GM19025 (cell line): Measurements from ENCODE around the gene SH2D2A.
A peak's percentile ranks its signal among the peaks of the same experiment; 100 is the strongest.

Experiments
- ATAC-seq: cut with Tn5 transposase; IDR thresholded peaks from one replicate; pipeline ENCODE4 v1.9.1; 2021; ENCODE audit warnings: mild to moderate bottlenecking, low read depth, moderate library complexity; ENCODE audit not compliant: unreplicated experiment

SH2D2A gene

DNA sequence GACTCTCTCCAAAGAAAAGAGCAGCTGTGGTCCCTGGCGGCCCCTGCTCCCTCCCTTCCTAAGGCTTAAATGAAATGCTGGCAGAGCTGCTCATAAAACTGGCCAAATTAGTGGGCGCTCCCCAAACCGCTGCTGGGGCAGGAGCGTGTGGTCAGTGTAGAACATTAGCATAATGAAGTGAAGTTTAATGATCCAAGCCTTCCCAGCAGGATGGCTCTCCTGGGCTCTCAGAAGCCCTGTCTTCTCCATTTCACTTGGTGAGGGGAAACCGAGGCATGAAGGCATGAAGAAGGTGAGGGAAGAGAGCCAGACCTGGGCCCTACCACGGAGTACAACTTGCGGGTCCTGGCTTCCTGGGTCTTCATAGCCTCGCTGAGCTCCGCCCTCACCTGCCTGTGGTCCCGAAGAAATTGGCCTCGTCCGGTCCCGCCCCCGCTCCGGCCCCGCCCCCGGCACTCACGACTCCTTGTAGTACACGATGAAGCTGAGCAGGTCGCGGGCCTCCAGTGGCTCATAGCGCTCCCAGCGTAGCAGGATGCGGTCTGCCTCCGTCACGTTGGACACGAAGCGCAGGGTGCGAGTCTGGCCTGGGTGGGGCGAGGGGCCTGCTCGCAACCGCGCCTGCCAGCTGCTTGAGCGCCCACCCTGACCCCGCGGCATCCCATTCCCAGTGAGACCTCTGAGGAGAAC is 32.0 kb upstream of the SH2D2A start:
- ATAC-seq: no peak

DNA sequence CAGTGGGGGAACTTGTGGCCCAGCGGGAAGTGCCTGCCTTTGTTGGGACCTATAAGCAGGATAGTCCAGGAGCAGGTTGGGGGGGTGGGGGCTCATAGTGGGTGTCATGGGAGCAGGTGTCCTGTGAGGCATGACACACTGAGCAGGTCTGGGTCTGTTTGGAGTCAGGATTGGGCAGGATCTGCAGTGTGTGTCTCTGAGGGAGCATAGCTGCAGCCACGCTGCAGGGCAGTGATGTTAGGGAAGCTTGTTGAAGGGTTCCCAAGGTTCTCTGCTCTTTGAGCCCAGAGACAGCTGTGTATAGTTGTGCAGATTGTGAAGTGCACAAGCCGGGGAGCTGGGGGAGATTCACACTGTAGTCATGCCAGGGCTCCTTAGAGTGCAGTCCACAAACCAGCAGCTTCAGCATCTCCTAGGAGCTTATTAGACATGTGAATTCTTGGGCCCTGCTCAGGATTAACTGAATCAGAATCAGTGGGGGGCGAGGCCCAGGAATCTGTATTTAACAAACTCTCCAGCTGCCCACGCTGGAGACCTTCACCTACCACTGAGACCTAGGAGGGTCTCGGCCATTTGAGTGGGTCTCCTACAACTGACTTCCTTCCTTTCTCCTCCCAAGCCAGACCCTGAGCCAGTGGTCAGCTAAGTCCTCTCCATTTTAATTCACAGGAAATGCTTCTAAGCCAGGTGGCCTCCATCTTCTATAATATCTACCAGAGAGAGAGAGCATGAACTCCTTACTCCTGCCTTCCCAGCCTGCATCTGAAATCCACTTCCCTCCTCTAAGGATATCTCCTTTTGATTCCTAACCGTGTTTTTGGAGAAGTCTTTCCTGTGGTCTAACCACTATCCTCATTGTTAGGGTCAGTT is 31.2 kb upstream of the SH2D2A start:
- ATAC-seq: no peak

DNA sequence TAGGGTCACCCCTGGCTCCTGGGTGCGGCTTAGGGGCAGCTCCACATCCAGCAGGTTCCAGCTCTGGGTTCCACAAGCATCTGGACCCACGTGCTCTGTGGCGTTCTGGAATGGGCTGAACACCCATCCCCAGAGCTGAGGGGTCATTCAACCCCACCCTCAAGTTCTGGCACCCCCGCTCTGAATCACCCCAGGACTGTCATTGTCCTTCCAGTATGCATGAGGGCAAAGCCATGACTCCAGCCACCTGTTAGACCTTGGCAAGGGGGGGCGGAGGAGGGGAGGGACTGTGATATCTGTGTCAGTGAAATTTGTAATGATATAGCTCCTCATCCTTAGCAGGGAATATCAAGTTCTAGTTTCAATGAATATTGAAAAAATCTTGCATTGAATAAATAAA is 30.0 kb upstream of the SH2D2A start:
- no peak for ATAC-seq

DNA sequence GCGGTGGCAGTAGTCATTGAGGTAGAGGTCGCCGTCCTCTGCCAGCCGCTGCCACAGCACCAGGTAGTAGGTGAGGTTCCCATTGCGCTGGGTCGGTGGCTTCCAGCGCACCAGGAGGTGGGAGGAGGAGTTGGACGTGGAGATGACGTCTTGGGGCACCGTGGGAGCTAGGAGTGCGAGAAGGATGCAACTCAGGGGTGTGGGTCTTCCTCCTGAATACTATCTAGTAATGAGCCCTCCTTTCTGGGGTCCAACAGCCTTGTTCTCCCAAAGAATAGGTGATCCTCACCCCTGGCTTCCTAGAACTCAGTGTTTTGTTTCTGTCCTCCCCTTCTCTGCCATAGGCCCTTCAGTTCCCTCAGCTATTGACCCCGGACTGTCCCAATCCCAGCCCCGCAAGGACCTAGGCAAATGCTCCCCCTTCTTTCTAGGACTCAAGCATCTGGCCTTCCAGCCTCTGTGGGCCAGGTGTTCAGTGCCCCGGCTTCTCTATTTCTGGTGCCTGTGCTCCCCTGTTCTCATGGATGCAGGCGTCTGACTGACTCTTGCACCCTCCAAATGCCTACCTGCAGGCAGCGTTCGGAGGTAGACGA is 29.4 kb upstream of the SH2D2A start:
- no peak for ATAC-seq

DNA sequence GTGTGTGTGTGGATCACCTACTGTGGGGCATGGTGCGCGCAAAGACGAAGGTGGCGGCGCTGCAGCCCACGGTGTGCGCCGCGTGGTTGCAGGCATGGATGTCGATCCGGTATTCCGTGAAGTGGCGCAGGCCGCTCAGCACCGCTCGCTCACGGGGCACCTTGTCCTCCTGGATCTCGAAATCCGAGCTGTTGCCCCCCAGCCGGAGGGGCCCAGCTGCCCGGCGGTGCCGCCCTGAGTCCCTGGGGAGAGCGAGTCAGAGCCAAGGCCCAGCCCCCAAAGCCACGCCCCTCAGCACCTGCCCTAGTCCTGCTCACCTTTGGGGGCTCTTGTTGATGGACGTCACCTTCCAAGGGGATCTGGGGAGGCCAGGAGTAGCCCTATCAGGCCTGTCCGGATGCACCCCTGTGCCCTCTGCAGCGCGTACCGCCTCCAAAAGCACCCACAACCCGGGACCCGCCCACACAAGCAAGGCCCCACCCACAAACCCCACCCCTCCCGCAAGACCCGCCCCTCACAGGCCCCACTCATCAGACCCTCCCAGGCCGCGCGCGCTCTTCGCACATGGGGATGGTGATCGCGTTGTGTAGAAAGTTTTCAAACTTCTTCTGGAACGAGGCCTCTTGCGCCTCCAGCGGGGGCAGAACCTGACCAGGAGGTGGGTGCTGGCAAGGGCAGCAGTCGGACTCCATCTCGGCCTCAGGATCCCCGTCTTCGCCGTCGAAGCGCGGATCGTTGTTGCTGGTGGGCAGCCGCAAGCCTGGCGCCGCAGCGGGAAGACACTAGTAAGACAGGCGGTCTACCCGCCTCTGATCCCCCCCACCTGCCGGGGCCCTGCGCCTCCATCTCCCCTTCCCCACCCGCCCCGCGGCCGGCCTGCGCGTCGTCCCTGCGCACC is 28.7 kb upstream of the SH2D2A start:
- ATAC-seq: no peak

DNA sequence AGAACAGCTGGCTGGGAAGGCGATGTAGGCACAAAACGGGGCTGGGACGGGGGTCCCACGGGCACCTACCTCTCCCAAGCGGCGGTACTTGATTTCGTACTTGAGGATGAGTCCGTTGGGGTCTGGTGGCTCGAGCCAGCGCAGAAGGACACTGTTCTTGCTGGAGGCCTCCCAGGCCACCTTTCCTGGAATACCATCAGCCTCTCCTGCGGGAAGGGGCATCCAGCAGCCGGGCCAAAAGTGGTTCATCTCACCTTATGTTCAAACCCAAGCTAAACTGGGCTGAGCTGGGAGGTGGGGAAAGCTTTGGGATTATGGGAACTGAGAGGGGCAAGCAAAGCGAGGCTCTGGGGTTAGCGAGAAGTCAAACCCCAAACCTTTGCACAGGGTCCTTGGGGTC is 28.0 kb upstream of the SH2D2A start:
- ATAC-seq: no peak

DNA sequence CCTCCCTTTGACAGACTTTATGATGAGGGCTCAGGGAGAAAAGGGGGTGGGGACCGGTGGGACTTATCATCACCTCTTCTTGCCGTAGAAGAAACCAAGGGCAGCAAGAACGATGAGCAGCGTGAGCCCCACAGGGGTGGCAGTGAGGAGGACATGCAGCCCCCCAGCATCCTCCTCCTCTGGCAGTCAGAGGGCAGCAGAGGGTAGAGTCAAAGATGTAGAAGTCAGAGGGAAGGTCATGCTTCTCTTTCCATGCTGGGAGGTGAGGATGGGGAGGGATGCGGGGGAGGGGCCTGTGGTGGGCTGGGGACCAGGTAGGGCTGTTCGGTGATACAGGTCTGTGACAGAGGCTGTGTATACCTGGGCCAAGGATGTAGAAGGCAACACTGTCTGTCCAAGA is 27.5 kb upstream of the SH2D2A start:
- no peak for ATAC-seq

DNA sequence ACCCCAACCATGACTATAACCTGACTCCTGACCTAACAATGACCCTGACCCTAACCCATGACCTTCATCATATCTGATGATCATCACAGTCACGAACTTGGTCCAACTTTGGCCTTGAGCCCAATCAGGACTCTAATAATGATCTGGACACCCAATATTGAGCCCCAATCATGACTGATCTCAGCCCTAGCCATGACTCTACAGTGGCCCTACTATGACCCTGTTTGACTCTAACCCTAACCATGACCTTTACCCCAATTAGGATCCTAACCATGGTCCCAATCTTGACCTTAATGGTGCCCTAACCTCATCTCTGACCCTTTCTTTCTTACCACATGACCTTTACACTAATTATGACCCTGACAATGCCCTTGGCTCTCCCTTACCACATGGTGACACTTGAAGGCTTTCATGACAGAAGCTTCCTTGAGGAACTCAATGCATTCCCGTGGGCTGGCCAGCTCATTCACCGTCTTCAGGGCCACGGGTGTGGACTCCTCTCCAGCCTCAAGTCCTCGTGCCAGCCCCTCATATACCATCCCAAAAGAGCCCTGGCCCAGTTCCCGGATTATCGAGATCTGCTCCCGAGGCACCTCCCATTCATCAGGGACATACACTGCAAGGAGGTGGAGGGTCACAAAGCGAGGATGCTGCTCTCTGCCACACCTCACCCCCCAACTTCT is 26.1 kb upstream of the SH2D2A start:
- no peak for ATAC-seq

DNA sequence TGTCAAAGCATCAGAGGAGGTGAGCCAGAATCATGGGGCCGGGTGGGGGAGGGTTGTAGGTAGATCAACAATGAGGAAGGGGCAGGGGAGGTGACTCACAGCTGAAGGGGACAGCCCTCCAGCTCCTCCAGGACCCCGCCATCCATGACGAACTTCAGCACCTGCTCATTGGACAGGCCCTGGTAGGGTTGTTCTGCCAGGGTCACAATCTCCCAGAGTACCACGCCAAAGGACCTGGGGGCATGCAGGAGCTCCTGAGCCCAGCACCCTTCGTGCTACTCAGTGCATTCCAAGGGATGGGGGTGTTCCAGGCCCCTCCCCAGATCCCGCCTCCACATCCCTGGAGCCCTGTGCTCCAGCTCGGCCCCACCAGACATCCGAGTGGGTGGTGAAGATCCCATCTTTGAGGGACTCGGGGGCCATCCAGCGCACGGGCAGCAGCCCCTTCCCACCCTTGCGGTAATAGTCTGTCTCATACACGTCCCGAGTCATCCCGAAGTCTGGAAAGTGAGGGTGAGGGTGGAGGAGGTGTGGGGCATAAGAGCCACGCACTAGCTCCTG is 24.7 kb upstream of the SH2D2A start:
- no peak for ATAC-seq

DNA sequence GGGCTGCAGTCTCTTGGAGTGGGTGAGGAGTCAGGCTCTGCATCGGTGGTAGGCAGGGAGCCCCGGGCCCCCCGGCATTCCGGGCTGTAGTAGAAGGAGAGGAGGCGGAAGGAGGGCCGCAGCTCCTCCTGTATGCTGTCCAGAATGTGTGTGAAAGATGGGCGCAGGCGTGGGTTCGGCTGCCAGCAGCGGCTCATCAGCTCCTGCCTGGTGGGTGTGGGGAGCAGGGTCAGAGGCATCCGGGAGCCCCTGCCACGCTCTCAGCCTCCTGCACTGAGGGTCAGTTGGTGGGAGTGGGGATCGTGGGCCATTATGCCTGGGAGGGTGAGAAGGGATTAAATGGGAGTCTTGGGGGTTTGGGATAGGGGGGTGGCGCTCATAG is 24.2 kb upstream of the SH2D2A start:
- no peak for ATAC-seq

DNA sequence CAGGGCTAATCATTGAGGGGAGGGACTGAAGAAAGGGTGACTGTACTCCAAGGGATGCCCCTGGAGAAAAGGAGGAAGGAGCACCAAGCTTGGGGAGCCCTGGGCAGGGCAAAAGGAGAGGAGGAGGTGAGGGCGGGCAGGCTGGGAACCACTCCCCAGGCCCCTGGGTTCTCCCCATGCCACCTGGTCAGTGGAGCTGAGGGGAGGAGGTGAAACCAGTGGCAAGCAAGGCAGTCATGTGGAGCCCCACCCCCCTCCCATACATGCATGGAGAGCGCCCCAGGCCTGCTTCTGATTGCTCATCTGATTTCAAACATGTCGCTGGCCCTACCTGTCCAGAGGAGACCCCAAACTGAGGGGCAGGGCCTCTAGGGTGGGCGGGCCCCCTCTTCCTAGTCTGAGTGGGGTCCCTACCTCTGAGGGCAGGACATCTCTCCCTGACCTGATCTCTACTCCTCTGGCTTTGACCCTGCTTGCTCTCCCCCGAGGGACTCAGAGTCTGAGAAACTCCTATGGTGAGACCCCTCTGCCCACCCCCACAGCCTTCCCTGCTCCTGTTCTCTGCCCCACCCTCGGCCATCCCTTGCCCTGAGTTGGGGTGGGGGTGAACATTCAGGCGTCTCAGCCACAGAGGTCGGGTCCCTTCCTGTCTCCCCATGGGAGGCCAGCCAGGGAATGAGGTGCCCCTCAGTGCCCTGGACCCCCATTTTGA is 23.7 kb upstream of the SH2D2A start:
- no peak for ATAC-seq

DNA sequence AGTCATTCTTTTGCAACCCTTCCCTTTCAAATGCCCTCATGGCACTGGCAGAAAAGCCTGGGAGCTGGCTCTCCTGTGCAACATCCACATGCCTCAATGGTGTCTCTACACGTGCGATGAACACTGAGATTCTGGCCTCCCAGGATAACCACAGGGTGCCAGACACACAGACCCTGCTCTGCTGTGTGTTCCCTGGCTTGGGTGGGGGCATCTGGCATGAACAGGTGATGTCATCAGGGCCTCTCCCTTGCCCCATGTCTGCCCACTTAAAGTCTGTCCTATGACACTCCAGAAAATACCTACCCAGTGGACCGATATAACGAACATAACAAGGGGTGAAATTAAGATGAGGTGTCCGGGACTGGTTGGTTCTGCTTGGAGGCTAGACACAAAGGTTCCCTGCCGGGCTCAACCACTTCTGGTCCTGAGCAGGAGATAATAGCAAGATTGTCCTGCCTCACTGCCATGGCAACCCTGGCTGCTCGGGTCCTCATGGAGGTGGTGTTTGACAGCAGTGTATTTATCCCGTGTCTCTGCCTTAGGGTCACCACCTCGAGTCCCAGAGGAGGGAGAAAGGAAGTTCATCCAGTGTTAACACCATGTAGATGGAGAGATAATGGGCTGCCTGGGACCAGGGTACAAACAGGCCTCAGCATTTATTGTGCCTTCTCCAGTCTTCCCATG is 22.9 kb upstream of the SH2D2A start:
- no peak for ATAC-seq

DNA sequence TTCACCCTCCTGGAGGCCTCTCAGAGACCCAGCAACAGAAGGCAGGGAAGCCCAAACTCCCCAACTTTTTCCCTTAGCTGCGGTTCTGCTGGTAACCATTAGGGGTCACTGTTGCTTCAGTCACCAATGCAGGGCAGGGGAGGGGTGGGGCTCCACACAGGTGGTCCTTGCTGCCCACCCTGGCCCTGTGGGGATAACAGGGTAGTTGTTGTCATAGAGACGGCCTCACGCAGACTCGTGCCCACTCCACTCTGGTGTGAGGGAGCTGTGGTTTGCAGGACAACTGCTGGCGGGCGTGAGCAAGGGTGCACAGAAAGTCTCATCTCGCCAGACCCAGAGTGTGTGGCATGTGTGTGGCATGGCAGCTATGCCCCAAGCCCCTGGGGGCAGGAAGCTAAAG is 22.3 kb upstream of the SH2D2A start:
- no peak for ATAC-seq

DNA sequence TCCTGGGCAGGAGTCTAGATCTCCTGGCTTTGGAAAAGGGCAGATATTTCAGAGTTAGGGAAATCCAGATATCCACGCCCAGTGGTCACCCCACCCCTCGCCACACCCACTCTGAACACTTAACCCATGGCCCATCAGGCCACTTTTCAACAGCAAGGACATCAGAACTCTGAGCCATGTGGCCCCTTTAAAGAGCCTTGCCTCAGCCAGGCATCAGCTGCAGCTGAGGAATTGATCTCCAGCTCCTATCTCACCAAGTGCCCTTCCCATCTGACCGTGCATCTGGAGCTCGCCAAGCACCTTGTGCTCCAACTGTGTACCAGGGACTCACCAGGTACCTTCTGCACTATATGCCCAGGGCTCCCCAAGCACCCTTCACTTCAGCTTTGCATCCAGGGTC is 20.2 kb upstream of the SH2D2A start:
- ATAC-seq: no peak

DNA sequence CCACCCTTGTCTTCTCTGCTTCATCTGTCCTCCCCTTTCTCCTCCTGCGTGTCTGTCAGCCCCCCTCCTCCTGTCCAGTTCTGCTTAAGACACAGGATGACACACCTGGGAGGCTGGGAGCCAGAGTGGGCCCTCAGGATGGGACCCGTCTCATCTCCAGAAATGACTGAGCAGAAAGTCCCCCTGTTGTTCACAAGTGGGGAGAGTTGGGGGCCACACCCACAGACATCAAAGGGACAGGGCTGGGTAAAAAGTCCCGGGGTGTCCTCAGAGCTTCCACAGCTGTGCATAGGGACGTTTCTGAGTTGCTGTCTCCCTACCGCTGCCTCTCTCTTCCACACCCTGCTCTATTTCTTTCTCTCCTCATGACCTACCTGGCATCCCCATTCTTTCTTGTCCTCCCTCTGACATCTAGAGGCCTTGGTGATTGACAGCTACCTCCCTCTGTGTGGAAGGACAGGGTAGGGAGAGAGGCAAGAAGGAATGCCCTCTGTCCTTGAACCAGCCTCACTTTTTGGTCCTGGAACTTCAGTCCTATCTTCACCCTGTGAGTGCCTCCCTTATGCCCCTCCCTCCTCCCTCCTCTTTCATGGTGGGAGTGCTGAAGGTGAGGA is 19.5 kb upstream of the SH2D2A start:
- ATAC-seq: peak; percentile 64

DNA sequence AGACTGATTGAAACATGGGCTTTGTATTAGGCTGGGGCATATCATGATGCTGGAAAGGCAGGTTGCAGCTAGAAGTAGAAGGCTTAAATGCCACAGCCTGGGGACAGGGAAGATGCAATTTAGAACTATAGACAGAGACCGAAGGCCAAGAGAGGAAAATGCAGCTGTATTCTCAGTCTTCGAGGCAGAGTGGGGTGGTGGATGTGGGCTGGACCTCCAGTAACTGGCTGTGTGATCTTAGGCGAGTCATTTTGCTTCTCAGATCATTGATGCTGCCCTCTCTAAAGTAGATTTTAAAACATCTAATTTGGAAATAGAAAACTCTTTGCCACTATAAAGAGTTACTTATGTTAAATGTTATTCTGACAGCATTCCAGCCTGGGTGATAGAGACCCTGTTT is 17.7 kb upstream of the SH2D2A start:
- ATAC-seq: no peak

DNA sequence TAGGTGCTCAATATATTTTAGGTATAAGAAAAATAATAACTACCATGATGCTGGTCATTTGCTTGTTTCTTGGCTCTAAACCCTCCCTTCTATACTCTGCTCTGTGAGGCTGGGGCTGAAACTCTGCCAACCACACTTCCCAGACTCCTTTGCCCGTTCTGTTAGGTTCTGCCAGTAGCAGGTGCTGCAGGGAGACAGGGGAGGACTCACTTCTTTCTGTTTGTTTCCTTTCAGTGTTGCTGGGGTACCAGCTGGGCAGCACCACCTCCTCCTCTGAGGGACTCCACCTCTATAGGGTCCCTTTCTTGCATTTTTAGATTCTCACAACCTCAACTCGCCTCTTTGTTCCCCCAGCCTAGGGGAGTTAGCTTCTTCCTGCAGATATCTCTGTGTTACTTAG is 17.0 kb upstream of the SH2D2A start:
- ATAC-seq: no peak

DNA sequence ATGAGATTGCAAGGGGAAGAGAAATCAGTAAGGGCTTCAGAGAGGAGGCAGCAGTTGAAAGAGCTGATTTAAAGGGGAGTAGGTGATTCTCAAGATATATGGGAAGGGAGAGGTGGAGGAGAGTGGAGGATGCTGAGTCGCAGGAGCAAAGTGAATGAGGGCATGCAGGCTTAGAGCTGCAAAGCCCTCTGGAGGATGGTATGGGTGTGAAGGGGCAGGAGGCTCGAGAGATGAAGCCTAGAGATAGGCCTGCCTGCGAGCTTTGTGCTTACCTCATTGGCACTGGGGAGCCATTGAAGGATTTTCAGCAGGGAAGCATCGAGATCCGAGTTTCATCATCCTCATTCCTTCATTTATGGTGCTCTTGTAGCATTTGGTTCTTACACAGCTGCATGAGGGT is 15.8 kb upstream of the SH2D2A start:
- no peak for ATAC-seq
